ENCODE measurements around the gene GCNT2.

DNA sequence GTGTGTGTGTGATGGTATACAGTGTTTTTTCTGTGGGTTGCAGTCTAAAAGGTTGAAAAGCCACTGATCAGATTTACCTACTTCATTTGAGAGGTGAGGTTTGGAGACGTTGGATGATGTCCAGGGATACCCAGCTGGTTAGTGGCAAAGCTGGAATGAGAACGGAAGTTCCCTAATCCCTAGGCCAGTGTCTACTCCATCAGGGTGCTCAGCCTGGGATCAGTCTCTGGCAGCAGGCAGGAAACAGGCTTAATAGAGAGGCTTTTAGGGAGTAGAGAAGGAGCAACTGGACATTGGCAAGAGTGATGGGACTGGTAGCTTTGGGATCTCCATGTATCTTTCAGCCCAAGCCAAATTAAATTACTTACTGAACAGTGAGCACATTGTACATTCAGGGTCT, 92.6 kb downstream of the GCNT2 start:
- TF ChIP-seq CTCF (conservative IDR thresholded peaks at IDR 0.05 in 1 of 2, IDR thresholded peaks at IDR 0.05 in 1 of 2; ENCODE audit: low read depth in 1 of 2, low read length in 2 of 2) (no peak), EZH2 (IDR thresholded peaks at IDR 0.05; ENCODE audit: low read length, missing control alignments) (no peak)

Measured in fibroblast of lung (primary cell).